Glutamatergic neuron (in vitro differentiated cells): ENCODE results near the gene ARL8B. TPM values are rescaled to one million over a fixed set of nuclear protein-coding genes. Genes with fewer than 3 reads are reported as not detected.

Experiments
- DNase-seq: peaks from one replicate; pipeline ENCODE4 v3.0.0; 2022
- H3K27ac Mint-ChIP-seq: one replicate; pipeline ENCODE4 v1.8.0; 2020; ENCODE audit warnings: mild to moderate bottlenecking, mixed read lengths, inconsistent platforms; ENCODE audit not compliant: unreplicated experiment
- H3K27me3 Mint-ChIP-seq: one replicate; pipeline ENCODE4 v1.8.0; 2020; ENCODE audit warnings: mild to moderate bottlenecking, moderate library complexity, mixed read lengths, inconsistent platforms; ENCODE audit not compliant: unreplicated experiment
- H3K36me3 Mint-ChIP-seq: one replicate; pipeline ENCODE4 v1.8.0; 2020; ENCODE audit warnings: mild to moderate bottlenecking, mixed read lengths, inconsistent platforms; ENCODE audit not compliant: unreplicated experiment
- H3K4me1 Mint-ChIP-seq: one replicate; pipeline ENCODE4 v1.8.0; 2020; ENCODE audit warnings: mild to moderate bottlenecking, low read depth, mixed read lengths, inconsistent platforms; ENCODE audit not compliant: unreplicated experiment
- H3K4me3 Mint-ChIP-seq: one replicate; pipeline ENCODE4 v1.8.0; 2020; ENCODE audit warnings: mild to moderate bottlenecking, mixed read lengths, inconsistent platforms; ENCODE audit not compliant: unreplicated experiment
- H3K9me3 Mint-ChIP-seq: one replicate; pipeline ENCODE4 v1.8.0; 2020; ENCODE audit warnings: mild to moderate bottlenecking, moderate library complexity, mixed read lengths, inconsistent platforms; ENCODE audit not compliant: unreplicated experiment
- CTCF ChIP-seq: fragments of 200-600 bp; sonication (generic); IDR thresholded peaks from one replicate; pipeline ENCODE4 v1.5.0; 2021; ENCODE audit not compliant: partially characterized antibody, unreplicated experiment
- total RNA-seq: library from RNA; stranded (reverse); fragmentation: NEBNext Ultra II Directional; extraction: Animal tissue kit (Norgen Biotek cat#: 25700); gene quantifications from one replicate; pipeline ENCODE4 v1.2.1, GENCODE V29; 2021; ENCODE audit not compliant: unreplicated experiment

ARL8B gene
- total RNA-seq, 1 donor from 2014 or later, result 33.9 TPM

DNA sequence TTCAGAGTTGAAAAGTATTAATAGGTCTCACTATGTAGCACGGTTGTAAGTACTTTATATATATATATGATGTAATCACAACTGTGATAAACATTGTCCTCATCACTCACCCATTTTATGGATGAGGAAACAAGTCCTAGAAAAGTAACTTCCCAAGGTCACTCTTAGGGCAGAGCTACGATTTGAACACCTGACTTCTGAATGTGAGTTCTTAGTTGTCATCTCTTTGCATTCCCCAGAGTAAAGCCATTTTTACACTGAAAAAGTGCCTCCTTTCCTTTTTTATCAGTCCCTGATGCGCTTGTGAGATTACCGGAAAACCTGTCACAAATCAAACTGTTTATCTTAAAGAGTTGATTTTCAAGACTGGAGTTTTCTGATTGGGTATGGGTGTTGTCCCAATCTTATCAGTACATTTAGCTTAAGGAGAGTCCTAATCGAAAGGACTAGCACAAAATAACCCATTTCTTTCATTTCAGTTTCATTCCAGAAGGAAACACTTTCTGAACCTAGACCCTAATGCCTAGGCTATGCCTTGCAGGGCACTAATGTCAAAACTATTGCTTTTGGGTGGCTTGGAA, 63.1 kb downstream of the ARL8B start:
- Mint-ChIP-seq H3K4me3 (no peak overlapping the region), H3K27me3 (peaks cover 4% of the 10 kb centered on the region), H3K36me3 (no peaks in the 10 kb centered on the region), H3K4me1 (peaks cover 4% of the 10 kb centered on the region), H3K27ac (no peak overlapping the region), H3K9me3 (no peaks in the 10 kb centered on the region)
- no peak for TF ChIP-seq CTCF
- no peak for DNase-seq

DNA sequence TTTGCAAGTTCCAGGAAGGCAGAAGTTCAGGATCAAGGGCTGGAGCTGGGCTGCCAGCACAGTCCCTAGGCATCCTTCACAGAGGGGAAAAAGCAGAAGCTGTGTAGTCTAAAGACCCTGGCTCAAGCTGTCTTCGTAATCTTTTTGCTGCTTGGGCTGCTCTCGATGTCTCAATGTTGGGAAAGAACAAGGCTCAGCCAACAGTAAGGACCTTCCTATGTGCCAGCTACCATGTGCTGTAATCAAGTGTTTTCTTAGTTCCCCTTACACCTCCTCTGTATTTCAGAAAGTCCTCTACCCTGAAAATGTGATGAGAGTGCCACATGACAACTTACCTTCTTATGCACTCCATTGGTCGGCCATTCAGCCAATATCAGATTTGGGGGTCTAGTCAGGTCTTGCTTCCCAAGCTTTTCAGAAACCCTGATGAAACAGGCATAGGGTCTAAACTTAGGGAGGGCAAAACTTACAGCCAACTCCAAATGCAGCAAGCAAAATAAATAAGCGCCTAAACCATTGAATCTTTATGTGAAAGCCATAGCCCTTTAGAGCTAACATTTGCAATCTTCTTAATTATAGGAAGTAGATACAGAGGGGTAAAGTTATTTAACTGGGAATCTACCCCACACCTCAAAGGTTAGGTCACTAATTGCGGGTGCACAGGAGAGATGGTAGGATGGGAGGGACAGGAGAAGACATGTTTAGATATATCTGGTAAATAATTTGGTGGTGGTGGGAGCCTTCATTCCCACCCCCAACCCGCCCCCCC, 64.2 kb downstream of the ARL8B start:
- Mint-ChIP-seq H3K9me3 (no peaks in the 10 kb centered on the region), H3K36me3 (no peaks in the 10 kb centered on the region), H3K27ac (no peak overlapping the region), H3K27me3 (peaks cover 4% of the 10 kb centered on the region), H3K4me1 (peaks cover 4% of the 10 kb centered on the region), H3K4me3 (peak overlapping the region; percentile 92)
- no peak for TF ChIP-seq CTCF
- no peak for DNase-seq

DNA sequence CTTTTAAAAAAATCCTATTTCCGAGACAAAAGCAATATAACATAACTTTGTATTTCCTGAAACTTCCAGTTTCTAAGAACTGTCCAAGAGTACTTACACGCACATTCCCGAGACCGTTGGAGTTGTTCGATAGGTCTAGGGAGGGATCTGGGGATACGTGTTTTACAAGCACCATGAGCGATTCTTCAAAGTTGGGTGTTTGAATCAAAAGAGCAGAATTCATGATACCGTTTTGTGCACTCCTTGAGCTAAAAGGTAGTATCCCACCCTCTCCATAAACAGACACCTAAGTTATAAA, 64.7 kb downstream of the ARL8B start:
- TF ChIP-seq CTCF, result no peak
- no peak for DNase-seq
- Mint-ChIP-seq H3K27me3 (peaks cover 4% of the 10 kb centered on the region), H3K9me3 (no peaks in the 10 kb centered on the region), H3K27ac (no peak overlapping the region), H3K36me3 (no peaks in the 10 kb centered on the region), H3K4me1 (peaks cover 4% of the 10 kb centered on the region), H3K4me3 (peak overlapping the region; percentile 92)

GRCh38 chr3:5187156-5187919, 65.2 kb downstream of the ARL8B start, which contains the start of gene EDEM1:
TSS of gene EDEM1 (plus strand) at chr3:5187707. CDS start at chr3:5187806, 99 bp downstream.
- H3K4me1 Mint-ChIP-seq, result peaks cover 4% of the 10 kb centered on the region
- peaks cover 4% of the 10 kb centered on the region for H3K27me3 Mint-ChIP-seq
- no peak for TF ChIP-seq CTCF
- H3K36me3 Mint-ChIP-seq, result no peaks in the 10 kb centered on the region
- H3K27ac Mint-ChIP-seq, result peak within 1 kb of the TSS; percentile 73
- DNase-seq, result peak; percentile 98
- H3K9me3 Mint-ChIP-seq, result no peaks in the 10 kb centered on the region
- H3K4me3 Mint-ChIP-seq, result peak within 1 kb of the TSS; percentile 94
